BJ (cell line): ENCODE data around the gene ANKRD45. TPM values are rescaled to one million over a fixed set of nuclear protein-coding genes. Genes with fewer than 3 reads are reported as not detected.
"Not testable (repeated sequence)": the region's sequence is repeated elsewhere in the genome, so short reads cannot be mapped to it uniquely, and the experiment has no call there.

ENCODE experiments used
- CTCF ChIA-PET: fragments of 350-600 bp; formaldehyde crosslinking; extraction: SDS; loops from one replicate; lab custom pipeline; 2021; ENCODE audit warnings: antibody characterized with exemption, inconsistent platforms; lab: Yijun Ruan, JAX
- POLR2A ChIA-PET: fragments of 300-600 bp; sonication (Branson Sonifier 250); formaldehyde crosslinking; extraction: SDS; loops from one replicate; lab custom pipeline; 2021; ENCODE audit warnings: antibody characterized with exemption; lab: Charles Lee
- DNase-seq: peaks from one replicate; pipeline ENCODE4 v3.0.0-alpha.2; 2011; ENCODE audit warnings: low read depth
- H3K27me3 ChIP-seq: 2 replicates; pipeline ENCODE4 v1.6.0; 2011; ENCODE audit warnings: low read length; ENCODE audit not compliant: control insufficient read depth, insufficient read depth
- H3K36me3 ChIP-seq: 2 replicates; pipeline ENCODE4 v1.5.1; 2011; ENCODE audit warnings: low read length; ENCODE audit not compliant: control insufficient read depth, insufficient read depth
- H3K4me3 ChIP-seq: 2 replicates; pipeline ENCODE4 v1.5.1; 2011; ENCODE audit warnings: low read depth, mild to moderate bottlenecking, control low read depth, low read length
- CTCF ChIP-seq: IDR thresholded peaks from 2 replicates; pipeline ENCODE4 v1.5.1; 2011; ENCODE audit warnings: low read depth, mild to moderate bottlenecking, control low read depth, inconsistent platforms, low read length, moderate library complexity; ENCODE audit not compliant: insufficient read depth
- polyA plus RNA-seq: library from polyadenylated mRNA; depleted of rRNA; stranded (reverse); fragments of >200 nt; gene quantifications from 2 replicates; pipeline ENCODE4 v1.2.3, GENCODE V29; 2011

ANKRD45 gene
- polyA plus RNA-seq, 1 experiment, result not detected

GRCh38 chr1:173628888-173629287 is 40.8 kb downstream of the ANKRD45 start:
- DNase-seq, result no peak
- H3K27me3 ChIP-seq, result no peaks in the 10 kb centered on the region
- ChIA-PET CTCF (no interaction called here), POLR2A (no interaction called here)
- TF ChIP-seq CTCF, result no peak
- no peak overlapping the region for H3K4me3 ChIP-seq
- H3K36me3 ChIP-seq, result no peaks in the 10 kb centered on the region

- H3K27me3 ChIP-seq, result no peaks in the 10 kb centered on the region
- CTCF ChIA-PET, result interaction anchor here (1.1 kb wide), 2 partner anchors 8 to 38 kb away, joined by 3 read pairs; no protein-coding TSS in a partner anchor
- H3K36me3 ChIP-seq, result no peaks in the 10 kb centered on the region
- DNase-seq, result no peak
- POLR2A ChIA-PET, result no interaction called here
- H3K4me3 ChIP-seq, result no peak overlapping the region
- TF ChIP-seq CTCF, result no peak
Measured at GRCh38 chr1:173627269-173627668, 42.4 kb downstream of the ANKRD45 start.

GRCh38 chr1:173616859-173617258 is 52.8 kb downstream of the ANKRD45 start:
- no peak for TF ChIP-seq CTCF
- Histone ChIP-seq H3K4me3 (no peak overlapping the region), H3K36me3 (no peaks in the 10 kb centered on the region), H3K27me3 (no peaks in the 10 kb centered on the region)
- no peak for DNase-seq
- ChIA-PET CTCF (interaction anchor here (0.7 kb wide), 1 partner anchor 499 kb away, joined by 3 read pairs; no protein-coding TSS in a partner anchor), POLR2A (no interaction called here)

- POLR2A ChIA-PET, DNase-seq, H3K4me3 ChIP-seq, H3K27me3 ChIP-seq, H3K36me3 ChIP-seq: not testable (repeated sequence)
- CTCF ChIA-PET, result interaction anchor here (0.6 kb wide), 1 partner anchor 13 kb away, joined by 3 read pairs; no protein-coding TSS in a partner anchor
Measured at GRCh38 chr1:173613086-173613485, 56.6 kb downstream of the ANKRD45 start.

GRCh38 chr1:173608503-173609216 is 61.0 kb downstream of the ANKRD45 start:
- no peaks in the 10 kb centered on the region for H3K27me3 ChIP-seq
- no peak for TF ChIP-seq CTCF
- H3K4me3 ChIP-seq, result no peak overlapping the region
- ChIA-PET POLR2A (no interaction called here), CTCF (interaction anchor here (1.0 kb wide), 1 partner anchor 27 kb away, joined by 3 read pairs; no protein-coding TSS in a partner anchor)
- H3K36me3 ChIP-seq, result no peaks in the 10 kb centered on the region
- no peak for DNase-seq
